ENCODE results near the gene RELT. TPM values are rescaled to one million over a fixed set of nuclear protein-coding genes. Genes with fewer than 3 reads are reported as not detected.

Gene RELT
- total and polyA plus RNA-seq, 2 of the 13 experiments (the other 11 are each of a cell fraction or from before 2014, with no cell fraction given): 2.5 to 4.7 TPM

- Histone ChIP-seq H3K4me1 (ENCODE audit: insufficient read depth, low read length) (no peaks in the 10 kb centered on the region), H3K4me3 (replicated peaks in 1 of 3; ENCODE audit: insufficient read depth in 1 of 3, low read depth in 2 of 3, low read length in 3 of 3) (no peak overlapping the region), H3K36me3 (replicated peaks in 1 of 2; ENCODE audit: control insufficient read depth in 1 of 2, insufficient read depth in 2 of 2, low read length in 2 of 2) (peaks cover 26 to 52% of the 10 kb centered on the region in 2 experiments; a peak in 4 of 5 replicates), H3K79me2 (ENCODE audit: insufficient read depth, low read length) (no peaks in the 10 kb centered on the region), H3K27ac (ENCODE audit: extremely low read length, insufficient read depth, low read length) (no peak overlapping the region), H3K4me2 (ENCODE audit: low read depth, low read length) (no peak overlapping the region), H3K9ac (ENCODE audit: insufficient read depth, low read depth, low read length) (no peak overlapping the region), H3K9me3 (ENCODE audit: low read length) (no peaks in the 10 kb centered on the region), H4K20me1 (ENCODE audit: insufficient read depth, low read length) (no peaks in the 10 kb centered on the region), H2AFZ (ENCODE audit: low read length) (no peak overlapping the region), H3K27me3 (ENCODE audit: control insufficient read depth in 1 of 2, insufficient read depth in 2 of 2, low read length in 2 of 2) (no peaks in the 10 kb centered on the region)
- ChIA-PET CTCF (ENCODE audit: low intra/inter-chr PET ratio, low total read pairs) (interaction anchor here (1.2 kb wide), 1 partner anchor 55 kb away, joined by 3 read pairs; no protein-coding TSS in a partner anchor), POLR2A (no interaction called here)
- intact Hi-C loops (cut with micrococcal nuclease; ENCODE audit: unreplicated experiment) (no loop called here), in situ Hi-C loops (cut with HindIII; ENCODE audit: extremely low pct_ligation_motif_present, low pct_unique_long_range_greater_than_20kb) (no loop called here)
- BruUV-seq (replicated peaks): no TSS peak
- no peak for FAIRE-seq
- DNase-seq (ENCODE audit: low spot score): no peak
- no peak for ATAC-seq
- WGBS (ENCODE audit: low lambda C conversion rate): 96% methylated on average over 54 of the region's 70 CpGs
- TF ChIP-seq EP300 (IDR thresholded peaks at IDR 0.05; ENCODE audit: low read depth in 2 of 2, low read length in 2 of 2): no peak
- TF ChIP-seq EP300 (CRISPR knock-in tag; IDR thresholded peaks at IDR 0.05; ENCODE audit: borderline replicate concordance): no peak
- TF ChIP-seq FOXJ3 (CRISPR knock-in tag; IDR thresholded peaks at IDR 0.05; ENCODE audit: borderline replicate concordance): no peak
- TF ChIP-seq HNF1B (CRISPR knock-in tag; IDR thresholded peaks at IDR 0.05): no peak
- TF ChIP-seq JUND (CRISPR knock-in tag; IDR thresholded peaks at IDR 0.05): no peak
- no peak for TF ChIP-seq ZNF747 (CRISPR knock-in tag; IDR thresholded peaks at IDR 0.05; ENCODE audit: borderline replicate concordance)
- TF ChIP-seq ZFP36L1 (CRISPR knock-in tag; IDR thresholded peaks at IDR 0.05): no peak
- no peak for TF ChIP-seq ZNF34 (CRISPR knock-in tag; IDR thresholded peaks at IDR 0.05; ENCODE audit: borderline replicate concordance)
- no peak for TF ChIP-seq CREB1 (IDR thresholded peaks at IDR 0.05)
- TF ChIP-seq CREB1 (CRISPR knock-in tag; IDR thresholded peaks at IDR 0.05): no peak
- TF ChIP-seq ZNF230 (CRISPR knock-in tag; IDR thresholded peaks at IDR 0.05): no peak
Measured at GRCh38 chr11:73361953-73362776, 14.0 kb upstream of the RELT start.
